ENCODE measurements around the gene ORC6.

DNA sequence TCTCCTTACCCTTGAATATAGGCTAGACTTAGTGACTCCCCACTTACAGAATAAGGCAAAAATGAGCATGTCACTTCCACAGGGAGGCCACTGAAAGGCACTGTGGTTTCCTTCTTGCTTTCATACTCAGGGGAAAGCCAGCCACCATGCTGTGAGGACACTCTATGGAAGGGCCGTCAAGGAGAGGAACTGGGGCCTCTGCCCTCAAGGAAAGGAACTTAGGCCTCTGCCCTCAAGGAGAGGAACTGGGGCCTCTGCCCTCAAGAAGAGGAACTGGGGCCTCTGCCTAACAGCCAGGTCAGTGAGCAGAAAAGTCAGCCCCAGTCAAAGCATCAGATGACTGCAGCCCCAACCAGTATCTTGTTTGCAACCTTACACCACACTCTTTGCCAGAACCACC, 30.5 kb upstream of the ORC6 start:
- TF ChIP-seq, protein P1, sequence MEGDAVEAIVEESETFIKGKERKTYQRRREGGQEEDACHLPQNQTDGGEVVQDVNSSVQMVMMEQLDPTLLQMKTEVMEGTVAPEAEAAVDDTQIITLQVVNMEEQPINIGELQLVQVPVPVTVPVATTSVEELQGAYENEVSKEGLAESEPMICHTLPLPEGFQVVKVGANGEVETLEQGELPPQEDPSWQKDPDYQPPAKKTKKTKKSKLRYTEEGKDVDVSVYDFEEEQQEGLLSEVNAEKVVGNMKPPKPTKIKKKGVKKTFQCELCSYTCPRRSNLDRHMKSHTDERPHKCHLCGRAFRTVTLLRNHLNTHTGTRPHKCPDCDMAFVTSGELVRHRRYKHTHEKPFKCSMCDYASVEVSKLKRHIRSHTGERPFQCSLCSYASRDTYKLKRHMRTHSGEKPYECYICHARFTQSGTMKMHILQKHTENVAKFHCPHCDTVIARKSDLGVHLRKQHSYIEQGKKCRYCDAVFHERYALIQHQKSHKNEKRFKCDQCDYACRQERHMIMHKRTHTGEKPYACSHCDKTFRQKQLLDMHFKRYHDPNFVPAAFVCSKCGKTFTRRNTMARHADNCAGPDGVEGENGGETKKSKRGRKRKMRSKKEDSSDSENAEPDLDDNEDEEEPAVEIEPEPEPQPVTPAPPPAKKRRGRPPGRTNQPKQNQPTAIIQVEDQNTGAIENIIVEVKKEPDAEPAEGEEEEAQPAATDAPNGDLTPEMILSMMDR (IDR thresholded peaks at IDR 0.05): no peak
- TF ChIP-seq POLR2A (IDR thresholded peaks at IDR 0.05): no peak
- TF ChIP-seq EP300 (IDR thresholded peaks at IDR 0.05): no peak
